GM18499 (cell line): ENCODE results near the gene DHX32.
"Not testable (repeated sequence)": the region's sequence is repeated elsewhere in the genome, so short reads cannot be mapped to it uniquely, and the experiment has no call there.

Experiments used
- ATAC-seq: cut with Tn5 transposase; IDR thresholded peaks from one replicate; pipeline ENCODE4 v1.9.1; 2021; ENCODE audit warnings: moderate number of reproducible peaks; ENCODE audit not compliant: insufficient read depth, unreplicated experiment

DHX32 gene

GRCh38 chr10:125881192-125881591, at the start of gene DHX32:
Gene DHX32 (minus strand): TSS chr10:125881292. CDS start chr10:125880824, 468 bp downstream.
- no peak for ATAC-seq

- ATAC-seq: no peak
Observed at GRCh38 chr10:125929618-125930017, 48.5 kb upstream of the DHX32 start.

GRCh38 chr10:125928928-125929585, 48.0 kb upstream of the DHX32 start:
- ATAC-seq: no peak

- ATAC-seq: not testable (repeated sequence)
Observed at GRCh38 chr10:125927265-125927664, 46.2 kb upstream of the DHX32 start.

- ATAC-seq: no peak
Observed at GRCh38 chr10:125926247-125926646, 45.2 kb upstream of the DHX32 start.

GRCh38 chr10:125925262-125925834, 44.3 kb upstream of the DHX32 start:
- no peak for ATAC-seq

GRCh38 chr10:125921643-125922306, 40.7 kb upstream of the DHX32 start:
- not testable (repeated sequence) for ATAC-seq

GRCh38 chr10:125917704-125918361, 36.7 kb upstream of the DHX32 start:
- not testable (repeated sequence) for ATAC-seq

GRCh38 chr10:125916977-125917376, 35.9 kb upstream of the DHX32 start:
- no peak for ATAC-seq

- not testable (repeated sequence) for ATAC-seq
Observed at GRCh38 chr10:125913277-125913676, 32.2 kb upstream of the DHX32 start.

- no peak for ATAC-seq
Observed at GRCh38 chr10:125911990-125912389, 30.9 kb upstream of the DHX32 start.

GRCh38 chr10:125911145-125911544, 30.1 kb upstream of the DHX32 start:
- no peak for ATAC-seq

- not testable (repeated sequence) for ATAC-seq
Observed at GRCh38 chr10:125909491-125909890, 28.4 kb upstream of the DHX32 start.

GRCh38 chr10:125908813-125909212, 27.7 kb upstream of the DHX32 start:
- ATAC-seq: not testable (repeated sequence)

GRCh38 chr10:125907598-125907997, 26.5 kb upstream of the DHX32 start:
- ATAC-seq: not testable (repeated sequence)

- not testable (repeated sequence) for ATAC-seq
Observed at GRCh38 chr10:125905069-125905994, 24.2 kb upstream of the DHX32 start.

- not testable (repeated sequence) for ATAC-seq
Observed at GRCh38 chr10:125903135-125903640, 22.1 kb upstream of the DHX32 start.

- not testable (repeated sequence) for ATAC-seq
Observed at GRCh38 chr10:125900963-125901362, 19.9 kb upstream of the DHX32 start.

GRCh38 chr10:125897317-125897716, 16.2 kb upstream of the DHX32 start:
- ATAC-seq: not testable (repeated sequence)
